Measurements from ENCODE around the gene C2orf80.

DNA sequence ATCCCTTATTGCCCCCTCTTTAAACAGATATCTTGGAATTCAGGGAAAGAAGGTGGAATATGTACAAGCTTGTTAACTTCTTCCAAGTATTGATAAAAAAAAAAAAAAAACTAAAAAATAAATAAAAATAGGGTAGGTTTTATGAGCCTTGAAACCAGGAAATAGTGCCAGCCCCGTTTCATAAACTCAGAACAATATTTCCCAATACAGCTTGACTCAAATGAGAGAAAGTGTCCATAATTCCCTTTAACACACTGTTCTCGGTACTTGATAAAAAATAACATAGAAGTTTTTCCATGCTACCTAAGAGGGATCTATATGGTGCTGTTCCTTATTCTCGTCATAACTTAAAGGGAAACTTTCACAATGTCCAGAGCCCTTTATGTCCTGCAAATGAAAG lies 17.9 kb upstream of the C2orf80 start:
- no peak for TF ChIP-seq EP300 (conservative IDR thresholded peaks at IDR 0.05; ENCODE audit: poor library complexity, severe bottlenecking)
- no peak for TF ChIP-seq CTCF (IDR thresholded peaks at IDR 0.05; ENCODE audit: poor library complexity, severe bottlenecking)
- no peak for TF ChIP-seq POLR2AphosphoS5 (IDR thresholded peaks at IDR 0.05)
- TF ChIP-seq EZH2 (IDR thresholded peaks at IDR 0.05; ENCODE audit: borderline replicate concordance, insufficient read depth, low read length, poor library complexity, severe bottlenecking): no peak
- TF ChIP-seq, protein P1, sequence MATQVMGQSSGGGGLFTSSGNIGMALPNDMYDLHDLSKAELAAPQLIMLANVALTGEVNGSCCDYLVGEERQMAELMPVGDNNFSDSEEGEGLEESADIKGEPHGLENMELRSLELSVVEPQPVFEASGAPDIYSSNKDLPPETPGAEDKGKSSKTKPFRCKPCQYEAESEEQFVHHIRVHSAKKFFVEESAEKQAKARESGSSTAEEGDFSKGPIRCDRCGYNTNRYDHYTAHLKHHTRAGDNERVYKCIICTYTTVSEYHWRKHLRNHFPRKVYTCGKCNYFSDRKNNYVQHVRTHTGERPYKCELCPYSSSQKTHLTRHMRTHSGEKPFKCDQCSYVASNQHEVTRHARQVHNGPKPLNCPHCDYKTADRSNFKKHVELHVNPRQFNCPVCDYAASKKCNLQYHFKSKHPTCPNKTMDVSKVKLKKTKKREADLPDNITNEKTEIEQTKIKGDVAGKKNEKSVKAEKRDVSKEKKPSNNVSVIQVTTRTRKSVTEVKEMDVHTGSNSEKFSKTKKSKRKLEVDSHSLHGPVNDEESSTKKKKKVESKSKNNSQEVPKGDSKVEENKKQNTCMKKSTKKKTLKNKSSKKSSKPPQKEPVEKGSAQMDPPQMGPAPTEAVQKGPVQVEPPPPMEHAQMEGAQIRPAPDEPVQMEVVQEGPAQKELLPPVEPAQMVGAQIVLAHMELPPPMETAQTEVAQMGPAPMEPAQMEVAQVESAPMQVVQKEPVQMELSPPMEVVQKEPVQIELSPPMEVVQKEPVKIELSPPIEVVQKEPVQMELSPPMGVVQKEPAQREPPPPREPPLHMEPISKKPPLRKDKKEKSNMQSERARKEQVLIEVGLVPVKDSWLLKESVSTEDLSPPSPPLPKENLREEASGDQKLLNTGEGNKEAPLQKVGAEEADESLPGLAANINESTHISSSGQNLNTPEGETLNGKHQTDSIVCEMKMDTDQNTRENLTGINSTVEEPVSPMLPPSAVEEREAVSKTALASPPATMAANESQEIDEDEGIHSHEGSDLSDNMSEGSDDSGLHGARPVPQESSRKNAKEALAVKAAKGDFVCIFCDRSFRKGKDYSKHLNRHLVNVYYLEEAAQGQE (IDR thresholded peaks at IDR 0.05; ENCODE audit: borderline replicate concordance): no peak
- no peak for TF ChIP-seq MXI1 (conservative IDR thresholded peaks at IDR 0.05; ENCODE audit: poor library complexity, severe bottlenecking)

Measured in neural cell (in vitro differentiated cells).